ENCODE measurements around the gene ITPRIP. TPM values are rescaled to one million over a fixed set of nuclear protein-coding genes. Genes with fewer than 3 reads are reported as not detected.

The ITPRIP gene
- total RNA-seq, 1 donor from 2014 or later: 13.8 TPM

DNA sequence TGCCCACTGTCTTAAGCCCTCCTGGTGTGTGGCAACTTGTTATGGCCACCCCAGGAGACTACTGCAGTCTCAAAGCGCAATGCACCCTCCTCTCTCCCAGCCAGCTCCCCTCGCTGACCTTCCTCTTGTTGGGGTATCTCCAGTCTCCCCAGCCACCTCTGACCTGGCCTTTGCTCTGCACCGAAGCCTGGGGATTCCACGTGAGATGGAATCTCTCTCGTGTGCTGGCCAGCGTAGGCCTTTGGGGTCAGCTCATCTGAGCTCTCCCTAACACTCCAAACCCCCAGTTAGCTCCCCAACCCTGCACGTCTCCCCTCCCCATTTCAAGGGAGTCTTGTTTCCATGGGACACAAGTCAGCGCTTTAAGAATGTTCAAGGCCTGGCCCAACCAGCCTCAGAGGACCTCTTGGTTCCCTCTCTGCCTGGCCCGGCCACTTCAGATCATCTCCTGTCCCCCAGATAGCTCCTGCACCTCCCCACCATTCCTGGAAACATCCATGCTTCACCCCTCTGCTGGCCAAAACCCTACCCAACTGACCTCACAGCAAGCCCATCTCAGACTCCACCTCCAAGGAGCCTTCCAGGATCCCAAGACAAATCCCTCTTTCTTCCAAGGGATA, 11.2 kb downstream of the ITPRIP start:
- DNase-seq (ENCODE audit: low read depth): no peak
- TF ChIP-seq, protein P1, sequence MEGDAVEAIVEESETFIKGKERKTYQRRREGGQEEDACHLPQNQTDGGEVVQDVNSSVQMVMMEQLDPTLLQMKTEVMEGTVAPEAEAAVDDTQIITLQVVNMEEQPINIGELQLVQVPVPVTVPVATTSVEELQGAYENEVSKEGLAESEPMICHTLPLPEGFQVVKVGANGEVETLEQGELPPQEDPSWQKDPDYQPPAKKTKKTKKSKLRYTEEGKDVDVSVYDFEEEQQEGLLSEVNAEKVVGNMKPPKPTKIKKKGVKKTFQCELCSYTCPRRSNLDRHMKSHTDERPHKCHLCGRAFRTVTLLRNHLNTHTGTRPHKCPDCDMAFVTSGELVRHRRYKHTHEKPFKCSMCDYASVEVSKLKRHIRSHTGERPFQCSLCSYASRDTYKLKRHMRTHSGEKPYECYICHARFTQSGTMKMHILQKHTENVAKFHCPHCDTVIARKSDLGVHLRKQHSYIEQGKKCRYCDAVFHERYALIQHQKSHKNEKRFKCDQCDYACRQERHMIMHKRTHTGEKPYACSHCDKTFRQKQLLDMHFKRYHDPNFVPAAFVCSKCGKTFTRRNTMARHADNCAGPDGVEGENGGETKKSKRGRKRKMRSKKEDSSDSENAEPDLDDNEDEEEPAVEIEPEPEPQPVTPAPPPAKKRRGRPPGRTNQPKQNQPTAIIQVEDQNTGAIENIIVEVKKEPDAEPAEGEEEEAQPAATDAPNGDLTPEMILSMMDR (conservative IDR thresholded peaks at IDR 0.05; ENCODE audit: low read depth, low read length): no peak
- no peak overlapping the region for H3K4me3 ChIP-seq (ENCODE audit: low read depth, low read length)

DNA sequence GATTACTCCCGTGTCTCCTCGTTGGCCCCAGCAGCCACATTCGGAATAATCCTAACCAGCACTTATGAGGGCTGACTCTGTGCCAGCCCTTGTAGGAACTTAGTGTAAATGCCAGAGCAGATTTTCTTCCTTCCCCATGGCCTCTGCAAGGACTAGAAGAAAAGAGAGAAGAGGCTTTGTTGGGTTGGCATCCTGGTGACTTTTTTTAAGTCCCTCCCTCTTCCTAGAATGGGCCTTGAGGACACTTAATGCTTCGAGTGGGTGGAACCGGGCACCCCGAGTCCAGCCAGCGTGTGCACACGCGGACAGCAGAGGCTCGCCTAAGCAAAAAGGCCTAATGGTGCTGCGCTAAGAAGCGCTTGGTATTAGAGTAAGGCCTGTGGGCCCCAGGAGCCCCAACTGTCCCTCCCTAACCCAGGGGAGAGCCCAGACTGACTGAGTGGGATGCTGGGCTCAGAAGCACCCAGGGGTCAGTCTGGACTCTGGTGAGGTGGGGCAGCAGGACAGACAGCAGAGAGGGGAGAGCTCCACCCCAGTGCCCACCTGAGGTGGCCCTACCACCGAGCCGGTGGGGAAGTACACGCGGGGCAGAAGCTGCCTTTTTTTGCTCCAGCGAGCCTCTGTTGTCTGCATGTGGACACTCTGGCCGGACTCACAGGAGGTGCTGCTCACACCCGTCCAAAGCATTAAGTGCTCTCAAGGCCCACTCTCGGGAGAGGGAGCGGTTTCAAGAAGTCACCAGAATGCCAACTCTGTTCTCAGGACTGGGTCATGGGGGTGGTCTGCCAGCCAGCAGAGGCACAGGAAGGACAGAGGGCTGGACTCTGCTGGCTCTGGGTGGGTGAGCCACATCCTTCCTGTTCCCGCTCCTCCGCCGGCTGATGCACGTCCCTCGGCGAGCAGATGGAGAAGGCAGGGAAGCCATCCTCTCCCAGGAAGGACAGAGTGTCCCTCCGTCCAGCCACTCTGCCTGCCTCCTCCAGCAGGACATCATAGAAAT, 12.5 kb downstream of the ITPRIP start:
- no peak overlapping the region for H3K4me3 ChIP-seq (ENCODE audit: low read depth, low read length)
- TF ChIP-seq, protein P1 (conservative IDR thresholded peaks at IDR 0.05; ENCODE audit: low read depth, low read length): no peak
- no peak for DNase-seq (ENCODE audit: low read depth)

DNA sequence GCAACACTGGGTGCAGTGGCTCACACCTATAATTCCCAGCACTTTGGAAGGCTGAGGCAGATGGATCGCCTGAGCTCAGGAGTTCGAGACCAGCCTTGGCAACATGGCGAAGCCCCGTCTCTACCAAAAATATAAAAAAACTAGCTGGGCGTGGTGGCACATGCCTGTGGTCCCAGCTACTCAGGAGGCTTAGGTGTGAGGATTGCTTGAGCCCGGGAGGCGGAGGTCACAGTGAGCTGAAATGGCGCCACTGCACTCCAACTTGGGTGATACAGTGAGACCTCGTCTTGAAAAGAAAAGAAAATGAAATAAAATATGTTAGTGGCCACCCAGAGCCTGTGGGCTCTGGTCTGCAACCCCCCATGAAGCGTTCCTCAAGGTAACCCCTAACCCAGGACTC, 13.3 kb downstream of the ITPRIP start:
- TF ChIP-seq, protein P1 (conservative IDR thresholded peaks at IDR 0.05; ENCODE audit: low read depth, low read length): no peak
- no peak overlapping the region for H3K4me3 ChIP-seq (ENCODE audit: low read depth, low read length)
- no peak for DNase-seq (ENCODE audit: low read depth)

DNA sequence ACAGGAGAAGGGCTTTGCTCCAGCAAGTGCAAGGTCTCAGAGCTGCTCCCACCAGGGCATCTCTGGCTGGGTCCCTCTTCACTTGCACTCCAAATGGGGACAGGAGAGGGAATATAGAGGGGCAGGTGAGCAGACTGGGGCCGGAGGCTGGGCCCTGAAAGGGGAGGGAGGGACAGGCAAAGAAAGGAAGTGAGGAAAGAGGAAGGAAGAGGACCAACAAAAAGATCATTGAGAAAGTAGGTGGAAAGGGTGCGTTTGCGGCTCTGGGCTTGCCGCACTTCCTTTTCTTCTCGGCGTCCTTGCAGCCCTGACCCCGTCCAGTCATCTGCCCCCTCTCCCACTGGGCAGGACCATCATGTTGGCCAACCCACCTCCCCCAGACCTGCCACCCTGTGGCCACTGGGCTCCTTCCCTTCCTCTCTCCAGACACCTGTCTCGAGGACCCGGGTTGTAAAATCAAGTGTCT, 14.0 kb downstream of the ITPRIP start:
- TF ChIP-seq, protein P1 (conservative IDR thresholded peaks at IDR 0.05; ENCODE audit: low read depth, low read length): no peak
- DNase-seq (ENCODE audit: low read depth): no peak
- no peak overlapping the region for H3K4me3 ChIP-seq (ENCODE audit: low read depth, low read length)

DNA sequence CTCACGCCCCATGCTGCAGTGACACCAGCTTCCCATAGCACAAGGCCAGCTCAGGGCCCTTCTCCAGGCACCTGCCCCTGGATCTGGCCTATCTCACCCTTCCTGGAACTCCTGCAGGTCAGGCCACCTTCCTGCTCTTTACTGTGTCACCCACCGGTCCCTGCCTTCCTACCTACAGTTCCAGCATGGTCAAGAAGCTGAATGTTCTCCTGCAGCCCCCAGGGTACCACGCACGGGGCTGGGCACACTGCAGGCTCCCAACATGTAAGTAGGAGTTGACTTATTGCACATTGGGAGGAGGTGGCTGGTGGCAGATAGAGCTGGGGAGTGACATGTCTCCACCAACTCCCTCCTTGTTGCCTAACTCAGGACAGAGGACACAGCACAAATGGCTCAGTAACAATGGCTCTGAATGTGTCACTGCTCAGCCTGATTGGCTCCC, 14.5 kb downstream of the ITPRIP start:
- DNase-seq (ENCODE audit: low read depth): no peak
- TF ChIP-seq, protein P1 (conservative IDR thresholded peaks at IDR 0.05; ENCODE audit: low read depth, low read length): no peak
- no peak overlapping the region for H3K4me3 ChIP-seq (ENCODE audit: low read depth, low read length)

DNA sequence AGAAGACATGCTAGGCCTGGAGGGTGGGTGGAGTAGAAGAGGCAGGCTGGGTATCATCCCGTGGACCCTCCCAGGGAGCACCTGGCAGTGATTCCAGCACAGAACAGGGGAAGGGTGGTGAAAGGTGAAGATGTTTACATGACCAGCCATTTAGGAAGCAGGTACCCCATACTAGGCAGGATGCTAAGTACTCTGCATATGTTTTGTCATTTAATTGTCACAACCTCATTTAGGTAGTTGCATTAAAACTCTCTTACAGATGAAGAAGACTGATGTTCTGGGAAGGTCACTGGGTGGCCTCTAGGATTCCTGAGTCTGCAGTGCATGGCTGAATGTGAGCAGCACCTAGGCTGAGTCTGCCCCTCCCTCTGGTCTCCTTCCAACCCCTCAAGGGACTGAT, 15.2 kb downstream of the ITPRIP start:
- no peak for DNase-seq (ENCODE audit: low read depth)
- H3K4me3 ChIP-seq (ENCODE audit: low read depth, low read length): no peak overlapping the region
- TF ChIP-seq, protein P1 (conservative IDR thresholded peaks at IDR 0.05; ENCODE audit: low read depth, low read length): no peak

All from epithelial cell of proximal tubule (primary cell).